Endodermal cell (in vitro differentiated cells): ENCODE measurements around the gene TRIM40. TPM values are rescaled to one million over a fixed set of nuclear protein-coding genes. Genes with fewer than 3 reads are reported as not detected.
"Not testable (repeated sequence)": the region's sequence is repeated elsewhere in the genome, so short reads cannot be mapped to it uniquely, and the experiment has no call there.

Experiments used
- DNase-seq: peaks from one replicate; pipeline ENCODE4 v3.0.0-alpha.2; 2017
- H3K27ac ChIP-seq: 2 replicates; pipeline ENCODE4 v1.5.1; 2013; ENCODE audit warnings: mild to moderate bottlenecking, low read depth, low read length, moderate library complexity
- H3K27me3 ChIP-seq: 2 replicates; pipeline ENCODE4 v1.6.1; 2013; ENCODE audit warnings: mild to moderate bottlenecking, low read length, moderate library complexity; ENCODE audit not compliant: insufficient read depth, control insufficient read depth, poor library complexity, severe bottlenecking
- H3K36me3 ChIP-seq: 2 replicates; pipeline ENCODE4 v1.7.0; 2013; ENCODE audit warnings: mild to moderate bottlenecking, low read length, moderate library complexity; ENCODE audit not compliant: control insufficient read depth, insufficient read depth
- H3K4me1 ChIP-seq: one replicate; pipeline ENCODE4 v1.7.0; 2013; ENCODE audit warnings: low read length; ENCODE audit not compliant: control insufficient read depth, insufficient read depth
- H3K4me3 ChIP-seq: 2 replicates; pipeline ENCODE4 v1.5.1; 2013; ENCODE audit warnings: mild to moderate bottlenecking, low read length, moderate library complexity
- H3K9ac ChIP-seq: 2 replicates; pipeline ENCODE4 v1.6.1; 2013; ENCODE audit warnings: mild to moderate bottlenecking, low read length, moderate library complexity; ENCODE audit not compliant: poor library complexity, severe bottlenecking; ENCODE audit errors: extremely low read depth
- H3K9me3 ChIP-seq: 2 replicates; pipeline ENCODE4 v1.6.1; 2013; ENCODE audit warnings: mild to moderate bottlenecking, low read length, moderate library complexity; ENCODE audit not compliant: control insufficient read depth
- H3K27ac Mint-ChIP-seq: 2 replicates; pipeline ENCODE4 v1.8.0; 2020; ENCODE audit warnings: mixed read lengths
- H3K27me3 Mint-ChIP-seq: 2 replicates; pipeline ENCODE4 v1.8.0; 2021; ENCODE audit warnings: mild to moderate bottlenecking, mixed read lengths; ENCODE audit not compliant: insufficient read depth
- H3K36me3 Mint-ChIP-seq: 2 replicates; pipeline ENCODE4 v1.8.0; 2020; ENCODE audit warnings: low read depth, mixed read lengths
- H3K4me1 Mint-ChIP-seq: 2 replicates; pipeline ENCODE4 v1.8.0; 2020; ENCODE audit warnings: mixed read lengths
- H3K4me3 Mint-ChIP-seq: 2 replicates; pipeline ENCODE4 v1.8.0; 2020; ENCODE audit warnings: mild to moderate bottlenecking, moderate library complexity, mixed read lengths
- H3K9me3 Mint-ChIP-seq: 2 replicates; pipeline ENCODE4 v1.8.0; 2020; ENCODE audit warnings: mild to moderate bottlenecking, mixed read lengths
- WGBS, 2 experiments: methylation state at CpG; one replicate each; pipeline versions ENCODE4 v1.1.5 to v1.1.7; 2013; ENCODE audit warnings: missing lambda C conversion rate in 2 of 2, mixed read lengths in 1 of 2; ENCODE audit not compliant: insufficient coverage in 1 of 2, insufficient read length in 1 of 2; 5-methylcytosine and 5-hydroxymethylcytosine counted together
- total RNA-seq, 2 donors: library from RNA; stranded (reverse); fragmentation: NEBNext Ultra II Directional in 1 of 2; extraction: Animal tissue kit (Norgen Biotek cat#: 25700) in 1 of 2; gene quantifications; 2 replicates in 1 of 2; 3 replicates in 1 of 2; pipeline ENCODE4 v1.2.1, GENCODE V29; 2021
- TF ChIP-seq, protein P1 (sequence below): fragments of 200-600 bp; sonication (generic); conservative IDR thresholded peaks from 2 replicates; pipeline ENCODE4 v1.5.0; 2021; ENCODE audit warnings: antibody characterized with exemption, mild to moderate bottlenecking

The TRIM40 gene
- total RNA-seq, 2 donors from 2014 or later = not detected

DNA sequence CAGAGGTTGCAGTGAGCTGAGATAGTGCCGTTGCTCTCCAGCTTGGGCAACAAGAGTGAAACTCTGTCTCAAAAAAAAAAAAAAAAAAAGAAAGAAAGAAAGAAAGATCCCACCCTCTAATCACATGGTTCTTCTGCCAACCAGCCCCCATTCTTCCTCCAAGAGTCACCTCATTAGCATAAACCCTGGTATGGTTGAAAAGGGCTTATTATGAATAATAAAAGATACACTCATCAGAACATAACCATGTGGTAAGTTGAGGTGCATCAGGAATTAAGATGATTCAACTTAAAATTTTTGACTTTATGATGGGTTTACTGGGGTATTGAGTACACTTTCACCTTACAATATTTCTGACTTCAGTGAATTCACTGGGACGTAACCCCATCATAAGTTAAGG is 793 bp upstream of the TRIM40 start:
- Histone ChIP-seq H3K27me3 (peaks cover 64% of the 10 kb centered on the region), H3K36me3 (no peaks in the 10 kb centered on the region), H3K27ac (no peak overlapping the region), H3K9me3 (no peaks in the 10 kb centered on the region), H3K4me3 (no peak overlapping the region), H3K4me1 (no peaks in the 10 kb centered on the region), H3K9ac (no peak overlapping the region)
- Mint-ChIP-seq H3K36me3 (no peaks in the 10 kb centered on the region), H3K4me3 (no peak overlapping the region), H3K4me1 (peaks cover 2% of the 10 kb centered on the region), H3K27ac (no peak overlapping the region), H3K9me3 (no peaks in the 10 kb centered on the region), H3K27me3 (peaks cover 73% of the 10 kb centered on the region)
- DNase-seq = no peak
- 79% methylated on average over 2 of the region's 2 CpGs; no CpG with 5 or more reads in 1 of the 2 experiments for WGBS, 2 experiments
- TF ChIP-seq, protein P1, sequence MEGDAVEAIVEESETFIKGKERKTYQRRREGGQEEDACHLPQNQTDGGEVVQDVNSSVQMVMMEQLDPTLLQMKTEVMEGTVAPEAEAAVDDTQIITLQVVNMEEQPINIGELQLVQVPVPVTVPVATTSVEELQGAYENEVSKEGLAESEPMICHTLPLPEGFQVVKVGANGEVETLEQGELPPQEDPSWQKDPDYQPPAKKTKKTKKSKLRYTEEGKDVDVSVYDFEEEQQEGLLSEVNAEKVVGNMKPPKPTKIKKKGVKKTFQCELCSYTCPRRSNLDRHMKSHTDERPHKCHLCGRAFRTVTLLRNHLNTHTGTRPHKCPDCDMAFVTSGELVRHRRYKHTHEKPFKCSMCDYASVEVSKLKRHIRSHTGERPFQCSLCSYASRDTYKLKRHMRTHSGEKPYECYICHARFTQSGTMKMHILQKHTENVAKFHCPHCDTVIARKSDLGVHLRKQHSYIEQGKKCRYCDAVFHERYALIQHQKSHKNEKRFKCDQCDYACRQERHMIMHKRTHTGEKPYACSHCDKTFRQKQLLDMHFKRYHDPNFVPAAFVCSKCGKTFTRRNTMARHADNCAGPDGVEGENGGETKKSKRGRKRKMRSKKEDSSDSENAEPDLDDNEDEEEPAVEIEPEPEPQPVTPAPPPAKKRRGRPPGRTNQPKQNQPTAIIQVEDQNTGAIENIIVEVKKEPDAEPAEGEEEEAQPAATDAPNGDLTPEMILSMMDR = no peak

GRCh38 chr6:30136570-30137286 is 788 bp downstream of the TRIM40 start:
- Mint-ChIP-seq H3K4me1 (no peaks in the 10 kb centered on the region), H3K4me3 (no peak overlapping the region), H3K27ac (no peak overlapping the region), H3K27me3 (peaks cover 69% of the 10 kb centered on the region), H3K36me3 (no peaks in the 10 kb centered on the region), H3K9me3 (no peaks in the 10 kb centered on the region)
- H3K27me3 ChIP-seq = peaks cover 53% of the 10 kb centered on the region
- WGBS, 2 experiments = 85 to 89% methylated on average over 8 to 11 of the region's 11 CpGs
- H3K4me1 ChIP-seq = no peaks in the 10 kb centered on the region
- H3K27ac ChIP-seq = no peak overlapping the region
- DNase-seq = no peak
- H3K4me3 ChIP-seq = no peak overlapping the region
- TF ChIP-seq, protein P1 = no peak
- no peaks in the 10 kb centered on the region for H3K36me3 ChIP-seq
- H3K9ac ChIP-seq = no peak overlapping the region
- H3K9me3 ChIP-seq = no peaks in the 10 kb centered on the region

GRCh38 chr6:30140240-30140639 is 4.3 kb downstream of the TRIM40 start:
- H3K4me3 Mint-ChIP-seq, H3K9me3 ChIP-seq, H3K27ac ChIP-seq, H3K4me1 ChIP-seq, H3K27ac Mint-ChIP-seq, H3K36me3 ChIP-seq, H3K4me3 ChIP-seq, DNase-seq, H3K9ac ChIP-seq, H3K9me3 Mint-ChIP-seq, H3K36me3 Mint-ChIP-seq, H3K4me1 Mint-ChIP-seq: not testable (repeated sequence)
- peaks cover 35% of the 10 kb centered on the region for H3K27me3 ChIP-seq
- peaks cover 63% of the 10 kb centered on the region for H3K27me3 Mint-ChIP-seq
- WGBS, 2 experiments = 81 to 100% methylated on average over 1 to 8 of the region's 8 CpGs
